MM.1S (cell line): ENCODE data around the gene ST6GAL1.

Source experiments
- DNase-seq: peaks from one replicate; pipeline ENCODE4 v3.0.0-alpha.2; 2015
- H2AFZ ChIP-seq: fragments of 300-600 bp; sonication (generic); 2 replicates; pipeline ENCODE4 v1.6.0; 2016; ENCODE audit warnings: antibody characterized with exemption, low read length
- H3F3A ChIP-seq: fragments of 300-600 bp; sonication (generic); 2 replicates; pipeline ENCODE4 v1.6.1; 2016; ENCODE audit warnings: mild to moderate bottlenecking, antibody characterized with exemption, low read length, moderate library complexity, mixed read lengths; ENCODE audit not compliant: insufficient read depth
- H3K27ac ChIP-seq: fragments of 300-600 bp; sonication (generic); 2 replicates; pipeline ENCODE4 v1.5.1; 2016; ENCODE audit warnings: mild to moderate bottlenecking, low read length
- H3K27me3 ChIP-seq: fragments of 300-600 bp; sonication (generic); replicated peaks from 2 replicates; pipeline ENCODE4 v1.6.0; 2016; ENCODE audit warnings: low read length; ENCODE audit not compliant: insufficient read depth
- H3K36me3 ChIP-seq: fragments of 300-600 bp; sonication (generic); replicated peaks from 2 replicates; pipeline ENCODE4 v1.6.1; 2016; ENCODE audit warnings: mild to moderate bottlenecking, low read length, mixed read lengths; ENCODE audit not compliant: insufficient read depth
- H3K4me1 ChIP-seq: fragments of 300-600 bp; sonication (generic); 2 replicates; pipeline ENCODE4 v1.6.1; 2016; ENCODE audit warnings: low read length, mixed read lengths
- H3K4me2 ChIP-seq: fragments of 300-600 bp; sonication (generic); 2 replicates; pipeline ENCODE4 v1.6.0; 2016; ENCODE audit warnings: low read depth, low read length
- H3K4me3 ChIP-seq: fragments of 300-600 bp; sonication (generic); 2 replicates; pipeline ENCODE4 v1.5.1; 2016; ENCODE audit warnings: low read length, mixed read lengths
- H3K79me2 ChIP-seq: fragments of 300-600 bp; sonication (generic); 2 replicates; pipeline ENCODE4 v1.6.1; 2016; ENCODE audit warnings: mixed run types, low read length, mixed read lengths
- H3K9ac ChIP-seq: fragments of 300-600 bp; sonication (generic); 2 replicates; pipeline ENCODE4 v1.6.1; 2016; ENCODE audit warnings: low read length, mixed read lengths
- H3K9me2 ChIP-seq: fragments of 300-600 bp; sonication (generic); replicated peaks from 2 replicates; pipeline ENCODE4 v1.6.1; 2016; ENCODE audit warnings: mild to moderate bottlenecking, low read length, mixed read lengths; ENCODE audit not compliant: insufficient read depth
- H3K9me3 ChIP-seq: fragments of 300-600 bp; sonication (generic); replicated peaks from 2 replicates; pipeline ENCODE4 v1.6.1; 2016; ENCODE audit warnings: mild to moderate bottlenecking, low read length, mixed read lengths; ENCODE audit not compliant: insufficient read depth
- H4K20me1 ChIP-seq: fragments of 300-600 bp; sonication (generic); 2 replicates; pipeline ENCODE4 v1.6.1; 2016; ENCODE audit warnings: mild to moderate bottlenecking, low read length, moderate library complexity, mixed read lengths; ENCODE audit not compliant: insufficient read depth
- CTCF ChIP-seq: fragments of 300-600 bp; sonication (generic); IDR thresholded peaks from 2 replicates; pipeline ENCODE4 v1.5.1; 2016; ENCODE audit warnings: antibody characterized with exemption, low read length, mixed read lengths
- EZH2 ChIP-seq: fragments of 300-600 bp; sonication (generic); optimal IDR thresholded peaks from 2 replicates; pipeline ENCODE3; 2017; ENCODE audit warnings: low read depth, mild to moderate bottlenecking, antibody characterized with exemption, low read length, mixed read lengths
- EZH2phosphoT487 ChIP-seq: fragments of 300-600 bp; sonication (generic); IDR thresholded peaks from 2 replicates; pipeline ENCODE4 v1.6.1; 2018; ENCODE audit warnings: antibody characterized with exemption, low read length

Gene ST6GAL1

GRCh38 chr3:186946756-186947375 is 16.5 kb downstream of the ST6GAL1 start:
- Histone ChIP-seq H3K4me2 (no peak overlapping the region), H3K9me2 (no peaks in the 10 kb centered on the region), H3K9ac (no peak overlapping the region), H2AFZ (no peak overlapping the region), H3K9me3 (no peaks in the 10 kb centered on the region), H3K27me3 (no peaks in the 10 kb centered on the region), H3K4me3 (no peak overlapping the region), H4K20me1 (no peaks in the 10 kb centered on the region), H3F3A (no peaks in the 10 kb centered on the region), H3K79me2 (peaks cover 25% of the 10 kb centered on the region), H3K27ac (no peak overlapping the region), H3K4me1 (no peaks in the 10 kb centered on the region), H3K36me3 (no peaks in the 10 kb centered on the region)
- no peak for DNase-seq
- TF ChIP-seq EZH2 (no peak), EZH2phosphoT487 (no peak), CTCF (no peak)

GRCh38 chr3:186949281-186949982 is 19.1 kb downstream of the ST6GAL1 start:
- Histone ChIP-seq H3K36me3 (no peaks in the 10 kb centered on the region), H3K4me3 (no peak overlapping the region), H3K9me2 (no peaks in the 10 kb centered on the region), H3K4me1 (no peaks in the 10 kb centered on the region), H3K27me3 (no peaks in the 10 kb centered on the region), H3K9me3 (no peaks in the 10 kb centered on the region), H2AFZ (no peak overlapping the region), H3K4me2 (no peak overlapping the region), H3K9ac (no peak overlapping the region), H3F3A (no peaks in the 10 kb centered on the region), H4K20me1 (no peaks in the 10 kb centered on the region), H3K79me2 (peaks cover 34% of the 10 kb centered on the region), H3K27ac (no peak overlapping the region)
- no peak for TF ChIP-seq EZH2
- no peak for TF ChIP-seq EZH2phosphoT487
- TF ChIP-seq CTCF, result no peak
- no peak for DNase-seq

GRCh38 chr3:186950402-186951093 is 20.2 kb downstream of the ST6GAL1 start:
- H2AFZ ChIP-seq, result no peak overlapping the region
- H3K79me2 ChIP-seq, result peaks cover 34% of the 10 kb centered on the region
- no peaks in the 10 kb centered on the region for H3K9me2 ChIP-seq
- H3K4me3 ChIP-seq, result no peak overlapping the region
- H3K27ac ChIP-seq, result no peak overlapping the region
- H3K4me1 ChIP-seq, result no peaks in the 10 kb centered on the region
- no peak overlapping the region for H3K9ac ChIP-seq
- TF ChIP-seq CTCF, result no peak
- no peak for TF ChIP-seq EZH2
- TF ChIP-seq EZH2phosphoT487, result no peak
- H3K9me3 ChIP-seq, result no peaks in the 10 kb centered on the region
- H3F3A ChIP-seq, result no peaks in the 10 kb centered on the region
- H3K4me2 ChIP-seq, result no peak overlapping the region
- no peaks in the 10 kb centered on the region for H4K20me1 ChIP-seq
- no peak for DNase-seq
- no peaks in the 10 kb centered on the region for H3K27me3 ChIP-seq
- no peaks in the 10 kb centered on the region for H3K36me3 ChIP-seq
